Brain microvascular endothelial cell (primary cell): ENCODE results near the gene NOTCH2.

Experiments used
- DNase-seq: peaks from one replicate; pipeline ENCODE4 v3.0.0-alpha.2; 2020
- H3K27ac ChIP-seq: fragments of 250-450 bp; sonication (Bioruptor Pico); 2 replicates; pipeline ENCODE4 v1.5.1; 2020; ENCODE audit warnings: mild to moderate bottlenecking, moderate library complexity
- H3K27me3 ChIP-seq: fragments of 250-450 bp; sonication (Bioruptor Pico); replicated peaks from 2 replicates; pipeline ENCODE4 v1.5.1; 2020; ENCODE audit warnings: mild to moderate bottlenecking
- H3K36me3 ChIP-seq: fragments of 250-450 bp; sonication (Bioruptor Pico); replicated peaks from 2 replicates; pipeline ENCODE4 v1.5.1; 2020; ENCODE audit warnings: mild to moderate bottlenecking
- H3K4me3 ChIP-seq: 2 replicates; pipeline ENCODE4 v1.5.1; 2011; ENCODE audit warnings: low read depth, mild to moderate bottlenecking, control low read depth, low read length, moderate library complexity
- in situ Hi-C: cut with HindIII; loops from 2 replicates; pipeline ENCODE4 v1.10.0; 2017; ENCODE audit warnings: low sequenced_read_pairs, low pct_ligation_motif_present
- TF ChIP-seq, protein P1 (sequence below): IDR thresholded peaks from 2 replicates; pipeline ENCODE4 v1.5.1; 2011; ENCODE audit warnings: low read depth, mild to moderate bottlenecking, moderate library complexity, low read length, control low read depth, inconsistent platforms; ENCODE audit errors: missing control alignments

Gene NOTCH2

DNA sequence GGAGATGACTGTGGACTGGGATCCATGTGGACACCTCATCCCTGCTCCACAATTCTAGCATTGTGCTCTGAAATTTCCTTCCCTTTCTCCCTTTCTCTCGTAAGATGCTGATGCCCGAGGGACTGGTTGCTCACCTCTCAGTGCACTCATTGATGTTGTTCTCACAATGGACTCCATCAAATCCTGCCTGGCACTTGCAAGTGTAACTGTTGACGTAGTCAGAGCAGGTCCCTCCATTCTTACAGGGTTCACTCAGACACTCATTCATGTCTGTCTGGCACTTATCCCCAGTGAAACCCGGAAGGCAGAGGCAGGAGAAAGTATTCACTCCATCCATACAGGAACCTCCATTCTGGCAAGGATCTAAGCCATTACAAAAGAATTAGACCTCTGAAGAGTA, 128.1 kb downstream of the NOTCH2 start:
- no peaks in the 10 kb centered on the region for H3K27me3 ChIP-seq
- peaks cover 49% of the 10 kb centered on the region for H3K36me3 ChIP-seq
- H3K4me3 ChIP-seq, result no peak overlapping the region
- DNase-seq, result no peak
- no peak overlapping the region for H3K27ac ChIP-seq
- TF ChIP-seq, protein P1, sequence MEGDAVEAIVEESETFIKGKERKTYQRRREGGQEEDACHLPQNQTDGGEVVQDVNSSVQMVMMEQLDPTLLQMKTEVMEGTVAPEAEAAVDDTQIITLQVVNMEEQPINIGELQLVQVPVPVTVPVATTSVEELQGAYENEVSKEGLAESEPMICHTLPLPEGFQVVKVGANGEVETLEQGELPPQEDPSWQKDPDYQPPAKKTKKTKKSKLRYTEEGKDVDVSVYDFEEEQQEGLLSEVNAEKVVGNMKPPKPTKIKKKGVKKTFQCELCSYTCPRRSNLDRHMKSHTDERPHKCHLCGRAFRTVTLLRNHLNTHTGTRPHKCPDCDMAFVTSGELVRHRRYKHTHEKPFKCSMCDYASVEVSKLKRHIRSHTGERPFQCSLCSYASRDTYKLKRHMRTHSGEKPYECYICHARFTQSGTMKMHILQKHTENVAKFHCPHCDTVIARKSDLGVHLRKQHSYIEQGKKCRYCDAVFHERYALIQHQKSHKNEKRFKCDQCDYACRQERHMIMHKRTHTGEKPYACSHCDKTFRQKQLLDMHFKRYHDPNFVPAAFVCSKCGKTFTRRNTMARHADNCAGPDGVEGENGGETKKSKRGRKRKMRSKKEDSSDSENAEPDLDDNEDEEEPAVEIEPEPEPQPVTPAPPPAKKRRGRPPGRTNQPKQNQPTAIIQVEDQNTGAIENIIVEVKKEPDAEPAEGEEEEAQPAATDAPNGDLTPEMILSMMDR, result no peak
- in situ Hi-C loops, result no loop called here

DNA sequence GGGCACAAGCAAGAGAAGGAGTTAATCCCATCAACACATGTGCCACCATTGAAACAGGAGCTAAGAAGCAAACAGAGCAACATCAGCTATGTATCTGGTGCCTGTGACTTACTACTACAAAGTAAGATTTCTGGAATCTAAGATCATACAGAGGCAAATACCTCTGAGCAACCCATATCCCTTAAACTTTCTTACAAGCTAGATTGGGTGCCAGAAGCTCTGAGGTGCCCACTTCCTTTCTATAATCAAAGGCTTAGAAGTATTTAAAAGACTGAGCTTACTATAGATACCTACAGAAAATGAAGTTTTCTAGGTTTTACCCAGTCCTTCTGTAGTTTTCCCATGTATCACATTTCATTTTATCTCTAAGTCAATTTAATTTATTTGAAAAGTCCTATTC, 128.8 kb downstream of the NOTCH2 start:
- TF ChIP-seq, protein P1, result no peak
- no peak for DNase-seq
- Histone ChIP-seq H3K4me3 (no peak overlapping the region), H3K27me3 (no peaks in the 10 kb centered on the region), H3K27ac (no peak overlapping the region), H3K36me3 (peaks cover 56% of the 10 kb centered on the region)
- in situ Hi-C loops, result no loop called here

DNA sequence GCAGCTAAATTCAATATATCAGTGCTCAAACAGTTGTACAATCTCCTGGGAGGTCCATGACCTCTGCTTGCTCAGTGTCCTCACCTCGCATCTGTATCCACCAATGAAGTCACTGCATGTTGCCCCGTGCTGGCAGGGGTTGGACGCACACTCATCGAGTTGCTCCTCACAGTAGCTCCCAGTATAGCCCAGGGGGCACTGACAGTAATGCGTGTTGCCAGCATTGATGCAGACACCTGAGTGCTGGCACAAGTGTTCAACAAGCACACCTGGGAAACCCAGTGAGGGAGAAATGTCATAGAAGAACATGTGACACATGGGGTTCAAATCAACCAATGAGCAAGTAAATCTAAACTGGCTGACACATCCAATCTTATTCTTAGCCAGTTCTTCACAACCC, 132.3 kb downstream of the NOTCH2 start:
- no peak overlapping the region for H3K27ac ChIP-seq
- DNase-seq, result no peak
- no peak overlapping the region for H3K4me3 ChIP-seq
- TF ChIP-seq, protein P1, result no peak
- no peaks in the 10 kb centered on the region for H3K27me3 ChIP-seq
- H3K36me3 ChIP-seq, result peaks cover 82% of the 10 kb centered on the region
- in situ Hi-C loops, result no loop called here

DNA sequence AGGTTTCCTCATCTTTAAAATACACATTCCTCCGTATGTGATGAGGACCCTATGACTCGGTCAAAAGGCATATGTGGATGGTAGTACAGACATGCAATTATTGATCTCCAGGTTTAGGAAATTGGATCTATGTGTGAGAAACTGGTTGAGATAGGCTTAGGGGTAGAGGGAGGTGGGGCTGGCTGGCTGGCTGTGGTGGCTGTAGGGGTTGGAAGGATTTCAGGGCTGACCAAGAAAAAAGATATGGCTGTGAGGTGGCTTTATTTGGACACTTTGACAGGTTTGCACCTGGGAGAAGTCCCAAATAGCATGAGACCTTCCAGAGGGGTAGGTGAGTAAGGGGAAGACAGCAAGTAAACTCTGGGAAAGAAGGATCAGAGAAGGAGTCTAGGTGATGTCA, 133.5 kb downstream of the NOTCH2 start:
- Histone ChIP-seq H3K27me3 (no peaks in the 10 kb centered on the region), H3K36me3 (peaks cover 72% of the 10 kb centered on the region), H3K27ac (no peak overlapping the region), H3K4me3 (no peak overlapping the region)
- in situ Hi-C loops, result no loop called here
- TF ChIP-seq, protein P1, result no peak
- DNase-seq, result no peak

DNA sequence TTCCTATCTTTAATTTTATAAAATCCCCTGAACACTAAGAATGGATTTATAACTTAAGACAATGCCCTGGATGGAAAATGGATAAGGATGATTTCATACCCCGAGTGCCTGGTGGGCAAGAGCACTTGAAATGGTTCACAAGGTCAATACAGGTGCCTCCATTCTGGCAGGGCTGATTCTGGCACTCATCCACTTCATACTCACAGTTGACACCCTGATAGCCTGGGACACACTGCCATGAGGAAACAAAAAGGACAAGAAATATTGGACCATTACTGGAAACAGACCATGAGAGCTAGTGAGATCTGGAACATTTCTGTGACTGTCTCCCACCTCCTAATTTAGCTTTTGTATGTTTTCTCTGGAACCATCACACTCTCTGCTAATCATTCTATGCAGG, 134.1 kb downstream of the NOTCH2 start:
- no peak for DNase-seq
- no peaks in the 10 kb centered on the region for H3K27me3 ChIP-seq
- H3K36me3 ChIP-seq, result peaks cover 72% of the 10 kb centered on the region
- H3K4me3 ChIP-seq, result no peak overlapping the region
- H3K27ac ChIP-seq, result no peak overlapping the region
- in situ Hi-C loops, result no loop called here
- TF ChIP-seq, protein P1, result no peak

DNA sequence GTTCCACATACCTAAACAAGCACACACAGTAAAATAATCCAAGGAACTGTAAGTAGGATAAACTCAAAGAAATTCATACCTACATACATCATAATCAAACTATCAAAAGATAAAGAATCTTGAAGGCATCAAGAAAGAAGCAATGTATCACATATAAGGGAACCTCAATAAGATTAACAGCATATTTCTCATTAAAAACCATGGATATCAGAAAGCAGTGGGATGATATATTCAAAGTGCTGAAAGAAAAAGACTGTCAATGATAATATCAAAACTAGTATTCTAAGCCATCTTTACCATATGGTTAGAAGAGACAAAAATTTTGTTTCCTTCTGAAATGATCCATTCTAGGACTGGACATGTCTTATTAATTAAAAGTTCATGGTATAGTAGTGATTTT, 136.1 kb downstream of the NOTCH2 start:
- H3K4me3 ChIP-seq, result no peak overlapping the region
- H3K27me3 ChIP-seq, result no peaks in the 10 kb centered on the region
- in situ Hi-C loops, result no loop called here
- DNase-seq, result no peak
- TF ChIP-seq, protein P1, result no peak
- peaks cover 75% of the 10 kb centered on the region for H3K36me3 ChIP-seq
- H3K27ac ChIP-seq, result no peak overlapping the region
